ENCODE results near the gene LENG1.
"Not testable (repeated sequence)": the region's sequence is repeated elsewhere in the genome, so short reads cannot be mapped to it uniquely, and the experiment has no call there.

LENG1 gene

GRCh38 chr19:54159352-54160181, at the start of gene LENG1:
LENG1 (minus strand) TSS chr19:54159721; CDS start chr19:54159695, 26 bp downstream.
- peak; percentile 11 for TF ChIP-seq CTCF (IDR thresholded peaks at IDR 0.05; ENCODE audit: low read depth, low read length)
- peak within 1 kb of the TSS; percentile 73 to 80 for H3K4me3 ChIP-seq (replicated peaks in 1 of 2; ENCODE audit: low read depth in 2 of 2, low read length in 2 of 2)
- DNase-seq (ENCODE audit: low read depth in 2 of 2): peak; percentile 100

- no peak for DNase-seq (ENCODE audit: low read depth in 2 of 2)
- TF ChIP-seq CTCF (IDR thresholded peaks at IDR 0.05; ENCODE audit: low read depth, low read length): no peak
- no peak overlapping the region for H3K4me3 ChIP-seq (replicated peaks in 1 of 2; ENCODE audit: low read depth in 2 of 2, low read length in 2 of 2)
Measured at GRCh38 chr19:54208784-54209057, 49.2 kb upstream of the LENG1 start.

GRCh38 chr19:54207983-54208783, 48.7 kb upstream of the LENG1 start:
- peak; percentile 94 to 100 for DNase-seq (ENCODE audit: low read depth in 2 of 2)

GRCh38 chr19:54207676-54207982, 48.1 kb upstream of the LENG1 start:
- H3K4me3 ChIP-seq (replicated peaks in 1 of 2; ENCODE audit: low read depth in 2 of 2, low read length in 2 of 2): no peak overlapping the region
- DNase-seq (ENCODE audit: low read depth in 2 of 2): no peak
- TF ChIP-seq CTCF (IDR thresholded peaks at IDR 0.05; ENCODE audit: low read depth, low read length): no peak

More at GRCh38 chr19:54207983-54208783, 48.7 kb upstream of the LENG1 start:
- no peak overlapping the region for H3K4me3 ChIP-seq (replicated peaks in 1 of 2; ENCODE audit: low read depth in 2 of 2, low read length in 2 of 2)
- TF ChIP-seq CTCF (IDR thresholded peaks at IDR 0.05; ENCODE audit: low read depth, low read length): no peak

GRCh38 chr19:54207193-54207592, 47.7 kb upstream of the LENG1 start:
- H3K4me3 ChIP-seq (replicated peaks in 1 of 2; ENCODE audit: low read depth in 2 of 2, low read length in 2 of 2); DNase-seq (ENCODE audit: low read depth in 2 of 2): not testable (repeated sequence)

- no peak for TF ChIP-seq CTCF (IDR thresholded peaks at IDR 0.05; ENCODE audit: low read depth, low read length)
- DNase-seq (ENCODE audit: low read depth in 2 of 2): no peak
- no peak overlapping the region for H3K4me3 ChIP-seq (replicated peaks in 1 of 2; ENCODE audit: low read depth in 2 of 2, low read length in 2 of 2)
Measured at GRCh38 chr19:54206831-54207177, 47.3 kb upstream of the LENG1 start.

- no peak for TF ChIP-seq CTCF (IDR thresholded peaks at IDR 0.05; ENCODE audit: low read depth, low read length)
- no peak for DNase-seq (ENCODE audit: low read depth in 2 of 2)
- H3K4me3 ChIP-seq (replicated peaks in 1 of 2; ENCODE audit: low read depth in 2 of 2, low read length in 2 of 2): no peak overlapping the region
Measured at GRCh38 chr19:54206030-54206830, 46.7 kb upstream of the LENG1 start.
